Astrocyte (in vitro differentiated cells and primary cell): ENCODE data around the gene PRR29. TPM values are rescaled to one million over a fixed set of nuclear protein-coding genes. Genes with fewer than 3 reads are reported as not detected.

Experiments used
- DNase-seq: peaks from one replicate; pipeline ENCODE4 v3.0.0-alpha.2; 2010; ENCODE audit warnings: low read depth
- FAIRE-seq: peaks from 2 replicates; lab custom pipeline; 2011; peaks lifted over from hg19 to GRCh38; lab: Jason Lieb, UNC
- H2AFZ ChIP-seq: 2 replicates; pipeline ENCODE4 v1.6.0; 2012; ENCODE audit warnings: low read depth, low read length, inconsistent platforms
- H3K27ac ChIP-seq: 2 replicates; pipeline ENCODE4 v1.5.1; 2011; ENCODE audit warnings: low read depth, low read length, inconsistent platforms
- H3K27me3 ChIP-seq: 2 replicates; pipeline ENCODE4 v1.6.0; 2011; ENCODE audit warnings: low read length, inconsistent platforms; ENCODE audit not compliant: insufficient read depth
- H3K36me3 ChIP-seq: 2 replicates; pipeline ENCODE4 v1.5.1; 2011; ENCODE audit warnings: low read length, inconsistent platforms; ENCODE audit not compliant: insufficient read depth
- H3K4me1 ChIP-seq: 2 replicates; pipeline ENCODE4 v1.5.1; 2011; ENCODE audit warnings: low read length, inconsistent platforms; ENCODE audit not compliant: insufficient read depth
- H3K4me2 ChIP-seq: 2 replicates; pipeline ENCODE4 v1.6.0; 2012; ENCODE audit warnings: low read length, inconsistent platforms
- H3K4me3 ChIP-seq: 2 replicates; pipeline ENCODE4 v1.5.1; 2011; ENCODE audit warnings: low read depth, mild to moderate bottlenecking, low read length, inconsistent platforms; ENCODE audit not compliant: insufficient read depth
- H3K79me2 ChIP-seq: 2 replicates; pipeline ENCODE4 v1.6.0; 2012; ENCODE audit warnings: mild to moderate bottlenecking, low read length, inconsistent platforms; ENCODE audit not compliant: insufficient read depth
- H3K9ac ChIP-seq: 2 replicates; pipeline ENCODE4 v1.6.0; 2012; ENCODE audit warnings: mild to moderate bottlenecking, low read length, inconsistent platforms
- H3K9me3 ChIP-seq: 2 replicates; pipeline ENCODE4 v1.5.1; 2012; ENCODE audit warnings: low read depth, mild to moderate bottlenecking, low read length, inconsistent platforms; ENCODE audit not compliant: insufficient read depth
- H4K20me1 ChIP-seq: 2 replicates; pipeline ENCODE4 v1.6.0; 2012; ENCODE audit warnings: low read length, inconsistent platforms; ENCODE audit not compliant: insufficient read depth
- H3K27ac Mint-ChIP-seq: one replicate; pipeline ENCODE4 v1.8.0; 2021; ENCODE audit warnings: mild to moderate bottlenecking, mixed read lengths; ENCODE audit not compliant: unreplicated experiment
- H3K27me3 Mint-ChIP-seq: one replicate; pipeline ENCODE4 v1.8.0; 2021; ENCODE audit warnings: low read depth, mixed read lengths; ENCODE audit not compliant: unreplicated experiment
- H3K36me3 Mint-ChIP-seq: one replicate; pipeline ENCODE4 v1.8.0; 2021; ENCODE audit warnings: low read depth, mixed read lengths; ENCODE audit not compliant: unreplicated experiment
- H3K4me1 Mint-ChIP-seq: one replicate; pipeline ENCODE4 v1.8.0; 2021; ENCODE audit warnings: low read depth, mixed read lengths; ENCODE audit not compliant: unreplicated experiment
- H3K4me3 Mint-ChIP-seq: one replicate; pipeline ENCODE4 v1.8.0; 2021; ENCODE audit warnings: mild to moderate bottlenecking, moderate library complexity, mixed read lengths; ENCODE audit not compliant: unreplicated experiment
- H3K9me3 Mint-ChIP-seq: one replicate; pipeline ENCODE4 v1.8.0; 2021; ENCODE audit warnings: mild to moderate bottlenecking, mixed read lengths; ENCODE audit not compliant: unreplicated experiment
- CTCF ChIP-seq: IDR thresholded peaks from 2 replicates; pipeline ENCODE4 v1.5.1; 2011; ENCODE audit warnings: low read depth, mild to moderate bottlenecking, inconsistent platforms, low read length, moderate library complexity; ENCODE audit not compliant: insufficient read depth
- EZH2 ChIP-seq: IDR thresholded peaks from 2 replicates; pipeline ENCODE4 v1.6.1; 2012; ENCODE audit warnings: mild to moderate bottlenecking, low read length, inconsistent platforms; ENCODE audit not compliant: insufficient read depth
- total RNA-seq: library from RNA; stranded (reverse); gene quantifications from 2 replicates; pipeline ENCODE4 v1.2.1, GENCODE V29; 2021

Gene PRR29
- total RNA-seq, 1 donor from 2014 or later, result 0.54 TPM

- FAIRE-seq (no peak), DNase-seq (no peak)
- Histone ChIP-seq H3K79me2 (no peaks in the 10 kb centered on the region), H3K4me1 (no peaks in the 10 kb centered on the region), H3K4me3 (no peak overlapping the region), H3K4me2 (no peak overlapping the region), H3K27ac (no peak overlapping the region), H3K27me3 (no peaks in the 10 kb centered on the region), H4K20me1 (no peaks in the 10 kb centered on the region), H3K36me3 (no peaks in the 10 kb centered on the region), H2AFZ (no peak overlapping the region), H3K9ac (no peak overlapping the region), H3K9me3 (no peaks in the 10 kb centered on the region)
- no peak for TF ChIP-seq CTCF
- Mint-ChIP-seq H3K4me1 (no peaks in the 10 kb centered on the region), H3K36me3 (peaks cover 20% of the 10 kb centered on the region), H3K9me3 (no peaks in the 10 kb centered on the region), H3K27me3 (peaks cover 5% of the 10 kb centered on the region), H3K4me3 (no peak overlapping the region), H3K27ac (no peak overlapping the region)
These were observed 40.9 kb downstream of the PRR29 start for GRCh38 chr17:64039106-64039400.

GRCh38 chr17:64040206-64040605 lies 42.1 kb downstream of the PRR29 start:
- H3K4me3 Mint-ChIP-seq, result no peak overlapping the region
- Histone ChIP-seq H3K4me1 (no peaks in the 10 kb centered on the region), H3K9me3 (no peaks in the 10 kb centered on the region), H3K79me2 (no peaks in the 10 kb centered on the region), H2AFZ (no peak overlapping the region), H3K4me2 (no peak overlapping the region), H3K4me3 (no peak overlapping the region), H3K27ac (no peak overlapping the region), H3K36me3 (no peaks in the 10 kb centered on the region), H3K27me3 (no peaks in the 10 kb centered on the region), H4K20me1 (no peaks in the 10 kb centered on the region), H3K9ac (no peak overlapping the region)
- no peaks in the 10 kb centered on the region for H3K4me1 Mint-ChIP-seq
- H3K36me3 Mint-ChIP-seq, result peaks cover 25% of the 10 kb centered on the region
- peaks cover 5% of the 10 kb centered on the region for H3K27me3 Mint-ChIP-seq
- TF ChIP-seq CTCF, result no peak
- TF ChIP-seq EZH2, result no peak
- DNase-seq (no peak), FAIRE-seq (no peak)
- no peak overlapping the region for H3K27ac Mint-ChIP-seq
- H3K9me3 Mint-ChIP-seq, result no peaks in the 10 kb centered on the region

GRCh38 chr17:64041912-64042311 lies 43.8 kb downstream of the PRR29 start:
- Histone ChIP-seq H4K20me1 (no peaks in the 10 kb centered on the region), H3K79me2 (no peaks in the 10 kb centered on the region), H3K27ac (no peak overlapping the region), H3K36me3 (no peaks in the 10 kb centered on the region), H3K9ac (no peak overlapping the region), H3K4me2 (no peak overlapping the region), H2AFZ (no peak overlapping the region), H3K9me3 (no peaks in the 10 kb centered on the region), H3K4me1 (no peaks in the 10 kb centered on the region), H3K27me3 (no peaks in the 10 kb centered on the region), H3K4me3 (no peak overlapping the region)
- Mint-ChIP-seq H3K27me3 (peaks cover 3% of the 10 kb centered on the region), H3K36me3 (peaks cover 35% of the 10 kb centered on the region), H3K4me1 (no peaks in the 10 kb centered on the region), H3K27ac (no peak overlapping the region), H3K4me3 (no peak overlapping the region), H3K9me3 (no peaks in the 10 kb centered on the region)
- DNase-seq (no peak), FAIRE-seq (no peak)
- TF ChIP-seq EZH2 (no peak), CTCF (no peak)
